Motor neuron (in vitro differentiated cells): ENCODE data around the gene PCDHGA1. TPM values are rescaled to one million over a fixed set of nuclear protein-coding genes. Genes with fewer than 3 reads are reported as not detected.

Source experiments
- ATAC-seq, 8 experiments: fragments of 200-7000 bp; cut with Tn5 transposase; replicated peaks in 6 of 8; 2 replicates each; pipeline ENCODE4 v1.8.0; 2021; ENCODE audit warnings: mild to moderate bottlenecking in 8 of 8, moderate library complexity in 8 of 8
- H3K27ac ChIP-seq, 2 donors: fragments of 250-450 bp; sonication (Bioruptor Pico); 2 replicates each; pipeline ENCODE4 v1.9.0; 2021; ENCODE audit warnings: antibody characterized with exemption in 2 of 2, mild to moderate bottlenecking in 2 of 2, moderate library complexity in 1 of 2
- H3K4me1 ChIP-seq, 2 donors: fragments of 250-450 bp; sonication (Bioruptor Pico); replicated peaks in 1 of 2; 2 replicates each; pipeline ENCODE4 v1.6.1; 2021; ENCODE audit warnings: antibody characterized with exemption in 2 of 2, mild to moderate bottlenecking in 2 of 2, moderate library complexity in 1 of 2
- H3K4me3 ChIP-seq, 5 donors: fragments of 250-450 bp; sonication (Bioruptor Pico); 2 replicates each; pipeline ENCODE4 v1.9.0; 2021; ENCODE audit warnings: antibody characterized with exemption in 5 of 5, mild to moderate bottlenecking in 5 of 5, moderate library complexity in 4 of 5
- WGBS, 10 experiments: fragments of 450-650 bp; shearing (Covaris generic); methylation state at CpG; one replicate each; pipeline ENCODE4 v1.0.0; 2022; 5-methylcytosine and 5-hydroxymethylcytosine counted together
- in situ Hi-C, 9 experiments: fragments of 400-800 bp; cut with MboI; loops; one replicate each; pipeline ENCODE4 v1.15.0; 2021; ENCODE audit warnings: low sequenced_read_pairs in 9 of 9, low pct_unique_long_range_greater_than_20kb in 2 of 9; ENCODE audit not compliant: unreplicated experiment in 9 of 9
- total RNA-seq, 8 experiments: library from RNA; unstranded; fragments of 300-600 nt; gene quantifications; 2 replicates each; pipeline versions ENCODE4 v1.2.3 to v1.2.4, GENCODE V29; 2022

Gene PCDHGA1
- total RNA-seq, 8 experiments from 2014 or later: 0.23 to 1.3 (median 0.79) TPM

GRCh38 chr5:141515946-141516671 is 185.8 kb downstream of the PCDHGA1 start:
- ATAC-seq: no peak
- WGBS, 10 experiments: 80 to 100% (median 93%) methylated on average over 1 to 3 of the region's 4 CpGs; no CpG with 5 or more reads in 7 of the 10 experiments
- Histone ChIP-seq H3K4me3 (no peak overlapping the region), H3K27ac (no peak overlapping the region), H3K4me1 (peaks cover 27 to 28% of the 10 kb centered on the region in 2 donors)
- in situ Hi-C loops: no loop called here

DNA sequence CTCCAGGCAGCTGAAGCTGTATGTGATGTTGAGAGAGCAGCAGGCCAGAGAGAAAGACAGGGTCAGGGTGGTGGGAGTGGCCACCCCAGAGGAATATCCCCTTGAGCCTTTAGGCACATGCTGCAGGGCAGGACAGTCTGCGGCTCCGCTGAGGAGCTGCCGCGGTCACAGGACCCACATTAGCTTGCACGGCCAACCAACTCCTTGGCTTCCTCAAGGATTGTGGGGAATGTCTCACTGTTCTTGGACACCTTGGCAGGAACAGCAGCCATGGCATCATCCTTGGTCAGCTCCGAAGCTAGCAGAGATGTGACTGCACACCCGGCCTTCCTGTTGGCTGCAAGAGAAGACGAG is 186.3 kb downstream of the PCDHGA1 start:
- no peak for ATAC-seq
- Histone ChIP-seq H3K4me3 (no peak overlapping the region), H3K4me1 (peaks cover 30% of the 10 kb centered on the region in 2 donors), H3K27ac (no peak overlapping the region)
- WGBS, 10 experiments: 10 to 100% (median 90%) methylated on average over 1 to 4 of the region's 8 CpGs; no CpG with 5 or more reads in 5 of the 10 experiments
- in situ Hi-C loops: no loop called here

DNA sequence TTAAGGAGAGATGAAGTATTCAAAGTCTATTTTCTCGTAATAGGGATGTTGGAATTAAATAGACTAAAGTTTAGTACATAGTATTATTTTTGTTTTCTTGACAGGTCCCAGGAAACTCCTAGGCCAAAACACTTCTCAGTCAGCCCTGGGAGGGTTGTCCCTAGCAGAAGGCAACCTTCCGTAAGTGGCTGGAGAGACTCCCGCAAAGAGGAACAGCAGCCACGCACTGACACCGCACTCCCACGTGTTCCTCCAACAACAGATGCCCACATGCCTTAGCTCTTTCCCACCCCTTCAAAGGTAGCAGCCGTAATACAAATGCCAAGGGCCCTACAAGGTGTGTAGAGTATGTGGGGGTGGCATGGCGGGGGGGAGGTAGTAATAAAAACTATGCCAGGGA is 187.0 kb downstream of the PCDHGA1 start:
- in situ Hi-C loops: no loop called here
- 83 to 100% (median 100%) methylated on average over 1 to 7 of the region's 8 CpGs; no CpG with 5 or more reads in 1 of the 10 experiments for WGBS, 10 experiments
- no peak overlapping the region for H3K27ac ChIP-seq
- H3K4me1 ChIP-seq: peaks cover 33% of the 10 kb centered on the region in 2 donors
- no peak overlapping the region for H3K4me3 ChIP-seq
- no peak for ATAC-seq

DNA sequence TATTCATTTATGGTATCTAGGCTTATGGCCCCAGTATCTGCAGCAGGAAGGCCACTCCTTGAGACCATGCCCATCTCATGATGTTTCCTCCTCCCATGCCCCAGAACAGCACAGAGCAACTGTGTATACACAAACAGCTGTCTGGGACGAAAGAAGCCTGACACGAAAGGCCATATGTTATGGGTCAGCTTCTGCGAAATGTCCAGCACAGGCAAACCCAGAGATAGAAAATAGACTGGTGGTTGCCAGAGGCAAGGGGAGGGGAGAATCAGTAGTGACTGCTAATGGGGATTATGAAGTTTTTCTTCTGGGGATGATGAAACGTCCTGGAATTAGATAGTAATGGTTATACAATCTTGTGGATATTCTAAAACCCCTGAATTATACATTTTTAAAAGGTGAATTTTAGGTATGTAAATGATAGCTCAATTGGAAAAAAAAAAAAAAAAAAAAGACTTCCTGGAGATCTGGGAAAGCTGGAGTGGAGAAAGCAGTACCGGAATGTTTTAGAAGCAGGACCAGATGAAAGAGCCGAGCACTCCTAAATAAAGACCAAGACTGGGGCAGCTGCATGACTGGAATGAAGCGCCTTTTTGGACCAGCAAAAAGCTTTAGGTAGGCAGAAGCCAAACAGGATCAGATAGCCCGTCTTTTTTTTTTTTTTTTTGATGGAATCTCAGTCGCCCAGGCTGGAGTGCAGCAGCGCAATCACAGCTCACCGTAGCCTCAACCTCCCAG is 187.7 kb downstream of the PCDHGA1 start:
- 51 to 94% (median 91%) methylated on average over 3 to 11 of the region's 11 CpGs for WGBS, 10 experiments
- no peak overlapping the region for H3K27ac ChIP-seq
- peaks cover 26 to 27% of the 10 kb centered on the region in 2 donors for H3K4me1 ChIP-seq
- no peak overlapping the region for H3K4me3 ChIP-seq
- in situ Hi-C loops: no loop called here
- no peak for ATAC-seq

- Histone ChIP-seq H3K4me3 (no peak overlapping the region), H3K27ac (no peak overlapping the region), H3K4me1 (peaks cover 26 to 27% of the 10 kb centered on the region in 2 donors)
- in situ Hi-C loops: no loop called here
- 100% methylated on average over 1 of the region's 1 CpG; no CpG with 5 or more reads in 8 of the 10 experiments for WGBS, 10 experiments
- no peak for ATAC-seq
Measured at GRCh38 chr5:141518618-141519015, 188.3 kb downstream of the PCDHGA1 start.

DNA sequence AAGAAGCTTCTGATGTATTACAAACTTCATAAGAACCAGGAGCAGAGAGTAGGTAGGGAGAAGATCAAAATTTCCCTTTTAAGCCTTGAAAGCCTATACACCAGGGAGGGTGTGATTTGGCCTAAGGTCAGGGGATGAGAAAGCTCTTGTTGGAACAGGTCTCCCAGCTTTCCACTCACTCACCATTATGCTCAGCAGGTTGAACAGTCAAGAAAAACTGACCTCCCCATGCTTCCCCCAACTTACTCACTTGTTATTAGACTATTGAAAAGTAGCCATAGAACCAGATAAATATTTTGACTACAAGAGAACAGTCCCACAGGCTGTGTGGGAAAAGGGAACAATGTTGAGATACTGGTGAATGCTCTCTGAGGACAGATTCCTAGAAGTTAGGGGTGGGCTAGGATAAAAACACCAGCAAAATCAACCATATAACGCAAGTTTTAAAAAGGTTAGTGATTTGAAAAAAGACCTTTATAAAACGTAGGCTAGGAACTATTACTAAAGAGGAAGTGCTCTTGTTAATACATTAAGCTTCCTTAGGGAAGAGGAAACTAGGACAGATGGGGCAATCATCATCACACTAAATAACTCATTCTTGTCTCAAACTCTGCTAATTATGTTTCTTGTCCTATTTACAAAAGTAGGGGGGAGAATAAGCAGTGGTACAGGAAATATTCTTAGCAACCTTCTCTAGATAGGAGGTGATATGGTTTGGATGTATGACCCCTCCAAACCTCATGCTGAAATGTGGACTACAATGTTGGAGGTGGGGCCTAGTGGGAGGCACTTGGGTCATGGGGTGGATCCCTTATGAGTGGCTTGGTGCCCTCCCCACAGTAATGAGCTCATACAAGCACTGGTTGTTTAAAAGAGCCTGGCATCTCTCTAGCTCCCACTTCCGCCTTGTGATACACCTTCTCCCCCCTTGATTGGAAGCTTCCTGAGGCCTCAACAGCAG is 189.6 kb downstream of the PCDHGA1 start:
- no peak for ATAC-seq
- no peak overlapping the region for H3K4me3 ChIP-seq
- H3K4me1 ChIP-seq: peaks cover 25 to 27% of the 10 kb centered on the region in 2 donors
- WGBS, 10 experiments: 40 to 95% (median 90%) methylated on average over 1 to 3 of the region's 3 CpGs
- in situ Hi-C loops: loop anchor here in 1 of 9 experiments (10.0 kb wide), 1 partner anchor 115 kb away; the partner anchor contains the start of genes PCDHGA9 and PCDHGB6
- no peak overlapping the region for H3K27ac ChIP-seq

- peaks cover 23 to 27% of the 10 kb centered on the region in 2 donors for H3K4me1 ChIP-seq
- WGBS, 10 experiments: 0 to 45% (median 20%) methylated on average over 1 to 2 of the region's 2 CpGs; no CpG with 5 or more reads in 2 of the 10 experiments
- H3K27ac ChIP-seq: peak overlapping the region in 1 of 2 donors; percentile 62
- in situ Hi-C loops: loop anchor here in 1 of 9 experiments (10.0 kb wide), 1 partner anchor 117 kb away; the partner anchor contains the start of genes PCDHGA9 and PCDHGB6
- no peak overlapping the region for H3K4me3 ChIP-seq
- ATAC-seq: peak; percentile 43 to 83 (median 80)
Measured at GRCh38 chr5:141521244-141521781, 191.0 kb downstream of the PCDHGA1 start.

GRCh38 chr5:141522301-141522700 is 192.0 kb downstream of the PCDHGA1 start:
- Histone ChIP-seq H3K4me1 (peaks cover 23 to 27% of the 10 kb centered on the region in 2 donors), H3K27ac (no peak overlapping the region), H3K4me3 (no peak overlapping the region)
- in situ Hi-C loops: loop anchor here in 1 of 9 experiments (10.0 kb wide), 1 partner anchor 118 kb away; the partner anchor contains the start of genes PCDHGA9 and PCDHGB6
- ATAC-seq: no peak
- WGBS, 10 experiments: 33 to 100% (median 97%) methylated on average over 1 to 2 of the region's 2 CpGs; no CpG with 5 or more reads in 2 of the 10 experiments

DNA sequence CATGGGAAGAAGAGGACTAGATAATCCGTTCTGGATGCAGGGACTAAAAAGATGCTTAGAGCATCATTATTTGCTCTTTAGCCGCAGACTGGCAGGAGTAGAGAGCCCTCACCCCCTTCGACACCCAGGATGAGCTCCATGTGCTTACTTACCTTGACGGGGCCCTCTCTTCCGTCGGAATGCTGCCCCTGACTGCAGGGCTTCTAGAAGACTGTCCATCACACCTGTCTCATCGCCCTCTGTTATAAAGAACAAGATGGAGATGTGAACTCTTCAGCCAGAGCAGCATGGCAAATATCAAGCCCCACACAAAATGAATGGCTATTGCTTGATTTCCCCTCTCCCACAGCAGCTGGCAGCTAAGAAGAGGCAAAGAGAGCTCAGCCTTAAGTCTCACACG is 193.7 kb downstream of the PCDHGA1 start:
- 66 to 100% (median 83%) methylated on average over 2 to 8 of the region's 8 CpGs; no CpG with 5 or more reads in 2 of the 10 experiments for WGBS, 10 experiments
- no peak for ATAC-seq
- in situ Hi-C loops: loop anchor here in 1 of 9 experiments (10.0 kb wide), 1 partner anchor 119 kb away; the partner anchor contains the start of genes PCDHGA9 and PCDHGB6
- Histone ChIP-seq H3K4me3 (no peak overlapping the region), H3K27ac (no peak overlapping the region), H3K4me1 (peaks cover 23 to 27% of the 10 kb centered on the region in 2 donors)

GRCh38 chr5:141524604-141525597 is 194.6 kb downstream of the PCDHGA1 start:
- 0 to 63% (median 39%) methylated on average over 1 to 9 of the region's 12 CpGs; no CpG with 5 or more reads in 1 of the 10 experiments for WGBS, 10 experiments
- in situ Hi-C loops: loop anchor here in 5 of 9 experiments (10.0 to 25.0 kb wide), 2 partner anchors 113 to 120 kb away; partner anchors contain the start of genes PCDHGA9 (in 5 of the 5), PCDHGB6 (in 5 of the 5), PCDHGA10 (in 4 of the 5) and PCDHGA11 (in 4 of the 5)
- Histone ChIP-seq H3K4me3 (no peak overlapping the region), H3K27ac (no peak overlapping the region), H3K4me1 (peaks cover 23 to 27% of the 10 kb centered on the region in 2 donors)
- peak; percentile 48 to 93 (median 85) for ATAC-seq

- 19 to 92% (median 67%) methylated on average over 1 to 7 of the region's 7 CpGs for WGBS, 10 experiments
- no peak for ATAC-seq
- H3K4me1 ChIP-seq: peaks cover 21 to 26% of the 10 kb centered on the region in 2 donors
- H3K4me3 ChIP-seq: no peak overlapping the region
- in situ Hi-C loops: loop anchor here in 5 of 9 experiments (10.0 to 25.0 kb wide), 2 partner anchors 113 to 121 kb away; partner anchors contain the start of genes PCDHGA9 (in 5 of the 5), PCDHGB6 (in 5 of the 5), PCDHGA10 (in 4 of the 5) and PCDHGA11 (in 4 of the 5)
- H3K27ac ChIP-seq: no peak overlapping the region
Measured at GRCh38 chr5:141525653-141526052, 195.3 kb downstream of the PCDHGA1 start.
